K562 (cell line): Measurements from ENCODE around the gene BMF. TPM values are rescaled to one million over a fixed set of nuclear protein-coding genes. Genes with fewer than 3 reads are reported as not detected.

Experiments used
- BDP1 ChIP-seq: IDR thresholded peaks from 3 replicates; pipeline ENCODE4 v1.6.1; 2011; ENCODE audit not compliant: insufficient read length, insufficient read depth
- BRF2 ChIP-seq: IDR thresholded peaks from 3 replicates; pipeline ENCODE4 v1.6.1; 2011; ENCODE audit warnings: borderline replicate concordance, mild to moderate bottlenecking; ENCODE audit not compliant: insufficient read length, insufficient read depth
- CEBPZ ChIP-seq: fragments of 150-350 bp; IDR thresholded peaks from 2 replicates; pipeline ENCODE4 v1.6.1; 2014; ENCODE audit warnings: low read depth, mild to moderate bottlenecking, low read length, borderline replicate concordance
- HDAC6 ChIP-seq: IDR thresholded peaks from 2 replicates; pipeline ENCODE4 v1.6.1; 2012; ENCODE audit warnings: low read depth, mild to moderate bottlenecking, control low read depth, inconsistent platforms, low read length, moderate library complexity
- KLF1 ChIP-seq: fragments of 450-650 bp; IDR thresholded peaks from 2 replicates; pipeline ENCODE4 v1.6.1; 2016; ENCODE audit warnings: missing genetic modification characterization, missing compliant biosample characterization
- NCOA1 ChIP-seq: fragments of 450-650 bp; IDR thresholded peaks from 2 replicates; pipeline ENCODE4 v1.6.1; 2016; ENCODE audit warnings: low read depth
- NKRF ChIP-seq: fragments of 450-650 bp; IDR thresholded peaks from 2 replicates; pipeline ENCODE4 v1.6.1; 2016; ENCODE audit warnings: borderline replicate concordance
- PYGO2 ChIP-seq: fragments of 450-650 bp; IDR thresholded peaks from 2 replicates; pipeline ENCODE4 v1.6.1; 2016; ENCODE audit warnings: mild to moderate bottlenecking, missing genetic modification characterization, moderate library complexity, missing compliant biosample characterization
- STAT5B ChIP-seq: fragments of 250-450 bp; sonication (Bioruptor Pico); IDR thresholded peaks from 2 replicates; pipeline ENCODE4 v1.8.0; 2021; ENCODE audit warnings: mild to moderate bottlenecking, inconsistent platforms
- TARDBP ChIP-seq: fragments of 450-650 bp; IDR thresholded peaks from 2 replicates; pipeline ENCODE4 v1.6.1; 2016
- ZBTB5 ChIP-seq: fragments of 450-650 bp; IDR thresholded peaks from 2 replicates; pipeline ENCODE4 v1.6.1; 2017; ENCODE audit warnings: antibody characterized with exemption
- ZKSCAN8 ChIP-seq: fragments of 200-800 bp; sonication (Bioruptor generic); IDR thresholded peaks from 2 replicates; pipeline ENCODE4 v1.6.1; 2016; ENCODE audit warnings: missing genetic modification characterization, missing compliant biosample characterization
- ZNF133 ChIP-seq: fragments of 250-450 bp; sonication (Bioruptor Pico); IDR thresholded peaks from 2 replicates; pipeline ENCODE4 v1.4.0; 2020; ENCODE audit warnings: mild to moderate bottlenecking
- ZSCAN32 ChIP-seq: fragments of 450-650 bp; formaldehyde crosslinking; IDR thresholded peaks from 2 replicates; pipeline ENCODE4 v1.4.0; 2020; ENCODE audit warnings: mild to moderate bottlenecking, moderate library complexity
- polyA plus RNA-seq, 8 experiments: library from polyadenylated mRNA; depleted of rRNA in 4 of 8; stranded (reverse) in 5 of 8; unstranded in 3 of 8; fragments of >200 nt; fragmentation: Nextera tagmentation in 2 of 8; fragmentation: Illumina TruSeq in 1 of 8; extraction: Ambion mirVana in 2 of 8; extraction: Trizol in 1 of 8; gene quantifications; 2 replicates each; pipeline versions ENCODE4 v1.2.1 to v1.2.3, GENCODE V29; 2011 to 2014; ENCODE audit warnings: inconsistent platforms in 1 of 8, missing spikeins in 1 of 8
- total RNA-seq, 7 experiments: library from RNA; depleted of rRNA in 6 of 7; stranded (reverse); fragments of >200 nt in 6 of 7; fragmentation: Illumina TruSeq in 2 of 7; extraction: Trizol in 2 of 7; gene quantifications; 2 replicates each; pipeline versions ENCODE4 v1.2.1 to v1.2.3, GENCODE V29; 2011 to 2021; ENCODE audit warnings: low replicate concordance in 1 of 7

BMF gene
- total and polyA plus RNA-seq, 9 of the 15 experiments (the other 6 are each of a cell fraction or from before 2014, with no cell fraction given): 0.25 to 0.91 (median 0.59) TPM; not detected in 2

GRCh38 chr15:40098489-40099261 is 10.0 kb downstream of the BMF start (continued):
- no peak for TF ChIP-seq PYGO2 (tag)
- TF ChIP-seq HDAC6: no peak
- TF ChIP-seq ZSCAN32 (CRISPR knock-in tag): no peak
- TF ChIP-seq NCOA1: peak; percentile 45; the same call in 1 of the 2 replicates
- no peak for TF ChIP-seq ZNF133 (CRISPR knock-in tag)
- no peak for TF ChIP-seq BDP1
- TF ChIP-seq BRF2: no peak
- no peak for TF ChIP-seq NKRF
- TF ChIP-seq STAT5B (CRISPR knock-in tag): no peak
- TF ChIP-seq CEBPZ: no peak
- no peak for TF ChIP-seq ZBTB5
- no peak for TF ChIP-seq TARDBP
- peak; percentile 58; the same call in 1 of the 2 replicates for TF ChIP-seq ZKSCAN8 (CRISPR knock-in tag)
- TF ChIP-seq KLF1 (tag): no peak
